Neural cell (in vitro differentiated cells): ENCODE data around the gene SPINT1. TPM values are rescaled to one million over a fixed set of nuclear protein-coding genes. Genes with fewer than 3 reads are reported as not detected.

Experiments used
- H2AFZ ChIP-seq: fragments of 200-600, 300-800 bp; sonication (generic), shearing (Covaris generic); 2 replicates; pipeline ENCODE4 v1.6.0; 2014; ENCODE audit warnings: low read depth, mild to moderate bottlenecking, antibody characterized with exemption, low read length, moderate library complexity
- H3F3A ChIP-seq: fragments of 200-600 bp; shearing (Covaris generic); 2 replicates; pipeline ENCODE4 v1.6.1; 2016; ENCODE audit warnings: mild to moderate bottlenecking, moderate library complexity, mixed read lengths, antibody characterized with exemption, low read length; ENCODE audit not compliant: insufficient read depth, poor library complexity, severe bottlenecking
- H3K27ac ChIP-seq: fragments of 200-600, 300-800 bp; sonication (generic), shearing (Covaris generic); 2 replicates; pipeline ENCODE4 v1.5.1; 2014; ENCODE audit warnings: mild to moderate bottlenecking, low read length, moderate library complexity
- H3K27me3 ChIP-seq: fragments of 300-800, 200-600 bp; sonication (generic), shearing (Covaris generic); 2 replicates; pipeline ENCODE4 v1.6.0; 2014; ENCODE audit warnings: mild to moderate bottlenecking, low read depth, low read length, moderate library complexity; ENCODE audit not compliant: insufficient read depth
- H3K36me3 ChIP-seq: fragments of 300-800, 200-600 bp; sonication (generic), shearing (Covaris generic); 2 replicates; pipeline ENCODE4 v1.5.1; 2014; ENCODE audit warnings: mild to moderate bottlenecking, antibody characterized with exemption, low read length, moderate library complexity; ENCODE audit not compliant: insufficient read depth
- H3K4me2 ChIP-seq: fragments of 300-800, 200-600 bp; sonication (generic), shearing (Covaris generic); 2 replicates; pipeline ENCODE4 v1.6.0; 2014; ENCODE audit warnings: mild to moderate bottlenecking, low read length
- H3K4me3 ChIP-seq: fragments of 300-800, 200-600 bp; sonication (generic), shearing (Covaris generic); 2 replicates; pipeline ENCODE4 v1.5.1; 2014; ENCODE audit warnings: mild to moderate bottlenecking, low read length, moderate library complexity
- H3K79me2 ChIP-seq: fragments of 200-600 bp; shearing (Covaris generic); replicated peaks from 2 replicates; pipeline ENCODE4 v1.6.0; 2014; ENCODE audit warnings: mild to moderate bottlenecking, low read length, moderate library complexity; ENCODE audit not compliant: insufficient read depth
- H3K9ac ChIP-seq: fragments of 300-800, 200-600 bp; sonication (generic), shearing (Covaris generic); 2 replicates; pipeline ENCODE4 v1.6.1; 2016; ENCODE audit warnings: mild to moderate bottlenecking, low read length, mixed read lengths
- H3K9me2 ChIP-seq: fragments of 200-600 bp; shearing (Covaris generic); 2 replicates; pipeline ENCODE4 v1.6.1; 2016; ENCODE audit warnings: mild to moderate bottlenecking, low read length, mixed read lengths; ENCODE audit not compliant: insufficient read depth
- H3K9me3 ChIP-seq: fragments of 200-600, 300-800 bp; sonication (generic), shearing (Covaris generic); 2 replicates; pipeline ENCODE4 v1.6.1; 2016; ENCODE audit warnings: mild to moderate bottlenecking, mixed run types, low read length, moderate library complexity, mixed read lengths
- H4K20me1 ChIP-seq: fragments of 200-600 bp; shearing (Covaris generic); 2 replicates; pipeline ENCODE4 v1.6.1; 2016; ENCODE audit warnings: mild to moderate bottlenecking, mixed run types; ENCODE audit not compliant: insufficient read depth
- CTCF ChIP-seq: fragments of 450-650 bp; IDR thresholded peaks from 2 replicates; pipeline ENCODE4 v1.5.1; 2014; ENCODE audit warnings: antibody characterized with exemption, mild to moderate bottlenecking, moderate library complexity; ENCODE audit not compliant: poor library complexity, severe bottlenecking
- EP300 ChIP-seq: fragments of 450-650 bp; conservative IDR thresholded peaks from 2 replicates; pipeline ENCODE4 v1.6.1; 2014; ENCODE audit warnings: antibody characterized with exemption, mild to moderate bottlenecking, moderate library complexity; ENCODE audit not compliant: poor library complexity, severe bottlenecking
- EZH2 ChIP-seq: fragments of 200-600, 300-800 bp; shearing (Covaris generic), sonication (generic); IDR thresholded peaks from 2 replicates; pipeline ENCODE4 v1.6.1; 2014; ENCODE audit warnings: antibody characterized with exemption, low read length, borderline replicate concordance, mild to moderate bottlenecking; ENCODE audit not compliant: insufficient read depth, poor library complexity, severe bottlenecking
- MXI1 ChIP-seq: fragments of 450-650 bp; conservative IDR thresholded peaks from 2 replicates; pipeline ENCODE4 v1.6.1; 2014; ENCODE audit warnings: antibody characterized with exemption, mild to moderate bottlenecking; ENCODE audit not compliant: poor library complexity, severe bottlenecking
- POLR2AphosphoS5 ChIP-seq: IDR thresholded peaks from 2 replicates; pipeline ENCODE4 v1.6.1; 2012
- RAD21 ChIP-seq: fragments of 450-650 bp; conservative IDR thresholded peaks from 2 replicates; pipeline ENCODE4 v1.6.1; 2014; ENCODE audit warnings: antibody characterized with exemption, mild to moderate bottlenecking, moderate library complexity
- REST ChIP-seq: IDR thresholded peaks from 2 replicates; pipeline ENCODE4 v1.6.1; 2012; ENCODE audit warnings: borderline replicate concordance
- SMC3 ChIP-seq: fragments of 450-650 bp; conservative IDR thresholded peaks from 2 replicates; pipeline ENCODE4 v1.6.1; 2014; ENCODE audit warnings: antibody characterized with exemption, mild to moderate bottlenecking, moderate library complexity; ENCODE audit not compliant: poor library complexity
- TAF1 ChIP-seq: IDR thresholded peaks from 2 replicates; pipeline ENCODE4 v1.6.1; 2012; ENCODE audit warnings: low read depth
- polyA plus RNA-seq: library from polyadenylated mRNA; depleted of rRNA; stranded (reverse); fragments of >200 nt; gene quantifications from 2 replicates; pipeline ENCODE4 v1.2.3, GENCODE V29; 2014

SPINT1 gene
- polyA plus RNA-seq, 1 donor from 2014 or later, result 0.68 TPM

GRCh38 chr15:40892447-40893012, 48.7 kb downstream of the SPINT1 start:
- Histone ChIP-seq H3K79me2 (peaks cover 13% of the 10 kb centered on the region), H3F3A (no peaks in the 10 kb centered on the region), H3K36me3 (no peaks in the 10 kb centered on the region), H2AFZ (no peak overlapping the region), H3K4me3 (no peak overlapping the region), H3K27me3 (no peaks in the 10 kb centered on the region), H3K9ac (no peak overlapping the region), H3K4me2 (no peak overlapping the region), H3K27ac (no peak overlapping the region), H3K9me3 (no peaks in the 10 kb centered on the region), H3K9me2 (no peaks in the 10 kb centered on the region), H4K20me1 (no peaks in the 10 kb centered on the region)
- TF ChIP-seq EZH2 (no peak), RAD21 (no peak), SMC3 (no peak), MXI1 (no peak)

GRCh38 chr15:40893019-40893670, 49.3 kb downstream of the SPINT1 start:
- Histone ChIP-seq H3K9me2 (no peaks in the 10 kb centered on the region), H2AFZ (no peak overlapping the region), H4K20me1 (no peaks in the 10 kb centered on the region), H3K9ac (no peak overlapping the region), H3K4me2 (no peak overlapping the region), H3K79me2 (peaks cover 13% of the 10 kb centered on the region), H3K4me3 (no peak overlapping the region), H3K36me3 (no peaks in the 10 kb centered on the region), H3K9me3 (no peaks in the 10 kb centered on the region), H3F3A (no peaks in the 10 kb centered on the region), H3K27me3 (no peaks in the 10 kb centered on the region), H3K27ac (no peak overlapping the region)
- TF ChIP-seq REST (no peak), EP300 (no peak), CTCF (no peak), MXI1 (no peak), POLR2AphosphoS5 (no peak), RAD21 (no peak), SMC3 (no peak), TAF1 (no peak)
